ENCODE data around the gene DYDC2. TPM values are rescaled to one million over a fixed set of nuclear protein-coding genes. Genes with fewer than 3 reads are reported as not detected.

DYDC2 gene
- total RNA-seq, 1 donor from 2014 or later: 1.1 TPM

- Mint-ChIP-seq H3K27me3 (no peaks in the 10 kb centered on the region), H3K36me3 (peaks cover 3% of the 10 kb centered on the region), H3K9me3 (no peaks in the 10 kb centered on the region), H3K4me3 (peak overlapping the region; percentile 94), H3K27ac (peak overlapping the region; percentile 73), H3K4me1 (ENCODE audit: unreplicated experiment) (peaks cover 70% of the 10 kb centered on the region)
- TF ChIP-seq CTCF (conservative IDR thresholded peaks at IDR 0.05): no peak
- no peak for DNase-seq (ENCODE audit: extremely low spot score, unreplicated experiment)
Observed at GRCh38 chr10:80409121-80409520, 52.5 kb downstream of the DYDC2 start.

- TF ChIP-seq CTCF (conservative IDR thresholded peaks at IDR 0.05): no peak
- Mint-ChIP-seq H3K4me1 (ENCODE audit: unreplicated experiment) (peaks cover 78% of the 10 kb centered on the region), H3K27ac (peak overlapping the region; percentile 44), H3K27me3 (no peaks in the 10 kb centered on the region), H3K9me3 (no peaks in the 10 kb centered on the region), H3K4me3 (peak overlapping the region; percentile 94), H3K36me3 (peaks cover 3% of the 10 kb centered on the region)
- no peak for DNase-seq (ENCODE audit: extremely low spot score, unreplicated experiment)
Observed at GRCh38 chr10:80410122-80410521, 53.5 kb downstream of the DYDC2 start.

DNA sequence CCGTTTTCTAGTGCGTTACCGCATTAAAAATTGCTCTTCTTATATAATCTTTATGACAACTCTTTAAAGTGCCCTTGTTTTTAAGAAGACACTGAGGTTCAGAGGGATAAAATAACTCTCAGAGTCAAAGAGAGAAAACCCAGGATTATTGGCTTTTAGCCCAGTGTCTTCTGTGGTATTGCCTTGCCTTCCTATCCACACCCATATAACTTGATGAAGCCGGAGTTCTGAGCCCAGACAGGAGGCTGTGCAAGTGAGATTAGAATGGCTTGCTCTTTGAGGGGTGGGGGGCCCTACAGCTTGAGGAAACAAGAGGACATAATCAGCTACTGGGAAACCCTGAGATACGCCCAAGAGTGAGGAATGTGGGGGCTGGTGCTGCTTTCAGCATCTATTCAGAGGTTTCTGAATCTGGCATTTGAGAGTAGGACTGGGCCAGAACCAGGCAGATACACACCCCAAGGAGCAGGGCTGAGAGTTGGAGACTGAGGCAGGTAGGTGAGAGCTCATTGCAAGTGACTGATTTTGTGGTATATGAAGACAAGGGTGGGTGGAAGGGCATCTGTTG, 54.1 kb downstream of the DYDC2 start:
- Mint-ChIP-seq H3K27ac (peak overlapping the region; percentile 86), H3K27me3 (no peaks in the 10 kb centered on the region), H3K4me3 (peak overlapping the region; percentile 94), H3K9me3 (no peaks in the 10 kb centered on the region), H3K36me3 (peaks cover 3% of the 10 kb centered on the region), H3K4me1 (ENCODE audit: unreplicated experiment) (peaks cover 78% of the 10 kb centered on the region)
- DNase-seq (ENCODE audit: extremely low spot score, unreplicated experiment): no peak
- no peak for TF ChIP-seq CTCF (conservative IDR thresholded peaks at IDR 0.05)

GRCh38 chr10:80411267-80411668, 54.7 kb downstream of the DYDC2 start:
- peaks cover 3% of the 10 kb centered on the region for H3K36me3 Mint-ChIP-seq
- H3K9me3 Mint-ChIP-seq: no peaks in the 10 kb centered on the region
- H3K4me1 Mint-ChIP-seq (ENCODE audit: unreplicated experiment): peaks cover 78% of the 10 kb centered on the region
- H3K27ac Mint-ChIP-seq: peak overlapping the region; percentile 86
- H3K4me3 Mint-ChIP-seq: peak overlapping the region; percentile 94
- no peak for DNase-seq (ENCODE audit: extremely low spot score, unreplicated experiment)
- H3K27me3 Mint-ChIP-seq: no peaks in the 10 kb centered on the region
- TF ChIP-seq CTCF (conservative IDR thresholded peaks at IDR 0.05): no peak

DNA sequence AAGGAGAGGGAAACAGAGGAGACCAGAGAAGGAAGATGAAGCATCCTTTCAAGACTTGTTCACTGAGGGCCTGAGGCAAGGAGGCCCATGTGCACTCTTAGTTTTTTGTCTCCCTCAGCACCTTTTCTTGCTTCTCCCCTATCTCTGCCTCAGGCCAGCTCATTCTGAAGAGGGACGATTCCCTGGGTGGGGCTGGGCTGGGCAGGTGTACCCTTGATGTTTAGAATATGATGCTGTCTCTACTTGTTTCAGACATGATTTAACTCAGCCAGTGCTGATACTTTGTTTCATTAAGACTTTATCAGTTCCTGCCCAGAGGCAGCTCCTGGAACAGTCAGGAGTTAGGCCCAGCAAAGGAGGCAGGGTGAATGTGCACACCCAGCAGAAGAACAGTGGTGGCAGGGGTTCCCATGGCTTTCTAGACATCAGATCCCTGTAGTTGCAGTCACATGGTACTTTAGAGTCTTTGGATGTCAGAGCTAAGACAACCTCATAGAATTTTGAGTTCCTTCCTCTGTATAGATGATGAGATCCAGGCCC, 55.2 kb downstream of the DYDC2 start:
- Mint-ChIP-seq H3K27ac (peak overlapping the region; percentile 86), H3K36me3 (peaks cover 3% of the 10 kb centered on the region), H3K27me3 (no peaks in the 10 kb centered on the region), H3K4me3 (peak overlapping the region; percentile 57), H3K9me3 (no peaks in the 10 kb centered on the region), H3K4me1 (ENCODE audit: unreplicated experiment) (peaks cover 80% of the 10 kb centered on the region)
- TF ChIP-seq CTCF (conservative IDR thresholded peaks at IDR 0.05): no peak
- DNase-seq (ENCODE audit: extremely low spot score, unreplicated experiment): no peak
